K562 (cell line): ENCODE data around the gene CLTC. TPM values are rescaled to one million over a fixed set of nuclear protein-coding genes. Genes with fewer than 3 reads are reported as not detected.

Source experiments
- AFF1 ChIP-seq, 2 experiments: fragments of 450-650 bp; IDR thresholded peaks; 2 replicates each; pipeline ENCODE4 v1.6.1; 2018; ENCODE audit warnings: mild to moderate bottlenecking in 2 of 2, low read depth in 1 of 2; ENCODE audit not compliant: partially characterized antibody in 2 of 2
- ATF3 ChIP-seq, 2 experiments: fragments of 450-650 bp in 1 of 2; sonication (generic) in 1 of 2; formaldehyde crosslinking in 1 of 2; IDR thresholded peaks in 1 of 2; conservative IDR thresholded peaks in 1 of 2; 2 replicates each; pipeline versions ENCODE4 v1.6.1 to v1.8.1; 2016 to 2023; ENCODE audit warnings: mild to moderate bottlenecking in 2 of 2, moderate library complexity in 2 of 2, inconsistent platforms in 1 of 2, missing genetic modification reagents in 1 of 2
- E2F3 ChIP-seq: fragments of 250-450 bp; sonication (Bioruptor Pico); IDR thresholded peaks from 2 replicates; pipeline ENCODE4 v1.4.0; 2020; ENCODE audit warnings: mild to moderate bottlenecking
- ESRRB ChIP-seq: fragments of 250-450 bp; sonication (Bioruptor Pico); IDR thresholded peaks from 2 replicates; pipeline ENCODE4 v1.5.0; 2020; ENCODE audit warnings: mild to moderate bottlenecking, moderate library complexity, borderline replicate concordance
- FOXJ3 ChIP-seq: sonication (generic); formaldehyde crosslinking; IDR thresholded peaks from 2 replicates; pipeline ENCODE4 v1.4.0; 2020; ENCODE audit warnings: mild to moderate bottlenecking, missing genetic modification reagents
- GATAD2B ChIP-seq: fragments of 450-650 bp; IDR thresholded peaks from 2 replicates; pipeline ENCODE4 v1.6.1; 2017; ENCODE audit warnings: mild to moderate bottlenecking, borderline replicate concordance
- GMEB1 ChIP-seq: fragments of 250-450 bp; sonication (Bioruptor Pico); IDR thresholded peaks from 2 replicates; pipeline ENCODE4 v1.4.0; 2020; ENCODE audit warnings: mild to moderate bottlenecking
- HDGF ChIP-seq: fragments of 450-650 bp; IDR thresholded peaks from 2 replicates; pipeline ENCODE4 v1.6.1; 2016
- MAFK ChIP-seq: IDR thresholded peaks from 2 replicates; pipeline ENCODE4 v1.6.1; 2011; ENCODE audit warnings: low read length, improper control_type of control experiment
- MITF ChIP-seq: IDR thresholded peaks from 2 replicates; pipeline ENCODE4 v1.6.1; 2014; ENCODE audit warnings: antibody characterized with exemption
- POLR2B ChIP-seq: fragments of 450-650 bp; IDR thresholded peaks from 2 replicates; pipeline ENCODE4 v1.6.1; 2018; ENCODE audit warnings: low read depth; ENCODE audit not compliant: partially characterized antibody
- TAF1 ChIP-seq: IDR thresholded peaks from 2 replicates; pipeline ENCODE4 v1.6.1; 2011; ENCODE audit warnings: mild to moderate bottlenecking, low read length, moderate library complexity; ENCODE audit not compliant: insufficient read depth, control insufficient read depth, severe bottlenecking; ENCODE audit errors: extremely low read depth
- UBTF ChIP-seq, 2 experiments: IDR thresholded peaks; 2 replicates each; pipeline ENCODE4 v1.6.1; 2012; ENCODE audit warnings: improper control_type of control experiment in 2 of 2, low read depth in 2 of 2, low read length in 2 of 2, borderline replicate concordance in 1 of 2
- ZC3H8 ChIP-seq: fragments of 450-650 bp; IDR thresholded peaks from 2 replicates; pipeline ENCODE4 v1.6.1; 2017
- ZEB2 ChIP-seq: fragments of 450-650 bp; IDR thresholded peaks from 2 replicates; pipeline ENCODE4 v1.6.1; 2016
- ZNF143 ChIP-seq: sonication (generic); formaldehyde crosslinking; IDR thresholded peaks from 2 replicates; pipeline ENCODE4 v1.9.0; 2022; ENCODE audit warnings: mild to moderate bottlenecking, missing genetic modification reagents
- ZNF445 ChIP-seq: fragments of 250-450 bp; sonication (Bioruptor Pico); IDR thresholded peaks from 2 replicates; pipeline ENCODE4 v1.4.0; 2020; ENCODE audit warnings: low read depth, mild to moderate bottlenecking, moderate library complexity
- ZNF584 ChIP-seq: fragments of 200-800 bp; sonication (Bioruptor generic); IDR thresholded peaks from 2 replicates; pipeline ENCODE4 v1.6.1; 2016; ENCODE audit warnings: low read depth, mild to moderate bottlenecking, missing genetic modification characterization, missing compliant biosample characterization
- ZNF707 ChIP-seq: fragments of 250-450 bp; sonication (Bioruptor Pico); conservative IDR thresholded peaks from 2 replicates; pipeline ENCODE4 v1.8.0; 2022; ENCODE audit warnings: inconsistent platforms, mild to moderate bottlenecking, moderate library complexity
- polyA plus RNA-seq, 8 experiments: library from polyadenylated mRNA; depleted of rRNA in 4 of 8; stranded (reverse) in 5 of 8; unstranded in 3 of 8; fragments of >200 nt; fragmentation: Nextera tagmentation in 2 of 8; fragmentation: Illumina TruSeq in 1 of 8; extraction: Ambion mirVana in 2 of 8; extraction: Trizol in 1 of 8; gene quantifications; 2 replicates each; pipeline versions ENCODE4 v1.2.1 to v1.2.3, GENCODE V29; 2011 to 2014; ENCODE audit warnings: inconsistent platforms in 1 of 8, missing spikeins in 1 of 8
- total RNA-seq, 7 experiments: library from RNA; depleted of rRNA in 6 of 7; stranded (reverse); fragments of >200 nt in 6 of 7; fragmentation: Illumina TruSeq in 2 of 7; extraction: Trizol in 2 of 7; gene quantifications; 2 replicates each; pipeline versions ENCODE4 v1.2.1 to v1.2.3, GENCODE V29; 2011 to 2021; ENCODE audit warnings: low replicate concordance in 1 of 7

Gene CLTC
- total and polyA plus RNA-seq, 9 of the 15 experiments (the other 6 are each of a cell fraction or from before 2014, with no cell fraction given), result 115 to 267 (median 174) TPM

GRCh38 chr17:59619035-59619297 lies 729 bp upstream of the CLTC start (continued):
- peak; percentile 78 to 97; a peak in 2 of 4 replicates for TF ChIP-seq UBTF (IDR thresholded peaks at IDR 0.05; ENCODE audit: borderline replicate concordance in 1 of 2, low read depth in 2 of 2, low read length in 2 of 2)
- no peak for TF ChIP-seq GMEB1
- TF ChIP-seq AFF1 (IDR thresholded peaks at IDR 0.05; ENCODE audit: low read depth in 1 of 2, partially characterized antibody in 2 of 2), result peak in 1 of 2 experiments; percentile 58
- no peak for TF ChIP-seq ZNF445
- no peak for TF ChIP-seq ESRRB (CRISPR knock-in tag)
- TF ChIP-seq MAFK, result no peak
- TF ChIP-seq E2F3 (CRISPR knock-in tag), result no peak
- TF ChIP-seq ZNF584 (CRISPR knock-in tag), result no peak
- TF ChIP-seq POLR2B, result peak; percentile 90
- no peak for TF ChIP-seq ZEB2
- TF ChIP-seq ZNF707 (CRISPR knock-in tag), result no peak
- TF ChIP-seq FOXJ3 (CRISPR knock-in tag), result no peak
- 0 out of 2 replicates have a peak, but pooled peaks have one; percentile 56 for TF ChIP-seq GATAD2B
- TF ChIP-seq ZNF143, result no peak
- no peak for TF ChIP-seq ATF3 (IDR thresholded peaks at IDR 0.05)
- TF ChIP-seq ATF3 (CRISPR knock-in tag; conservative IDR thresholded peaks at IDR 0.05), result no peak
- peak; percentile 96 for TF ChIP-seq TAF1
- no peak for TF ChIP-seq ZC3H8
- no peak for TF ChIP-seq MITF
- TF ChIP-seq HDGF, result no peak
